Measurements from ENCODE around the gene KCNH1.

The KCNH1 gene

GRCh38 chr1:210764536-210764935 is 369.4 kb downstream of the KCNH1 start:
- Histone ChIP-seq H2AFZ (ENCODE audit: low read depth, low read length) (no peak overlapping the region), H3K9ac (ENCODE audit: low read length) (no peak overlapping the region), H3K27me3 (ENCODE audit: low read depth, low read length) (peaks cover 5% of the 10 kb centered on the region; the same call in 1 of the 2 replicates), H3K4me3 (ENCODE audit: low read length) (no peak overlapping the region), H3K79me2 (ENCODE audit: low read length) (no peaks in the 10 kb centered on the region), H3K36me3 (replicated peaks; ENCODE audit: low read depth, low read length) (no peaks in the 10 kb centered on the region), H3K4me2 (ENCODE audit: low read length) (no peak overlapping the region), H4K20me1 (ENCODE audit: insufficient read depth, low read length) (no peaks in the 10 kb centered on the region), H3K27ac (ENCODE audit: low read length) (no peak overlapping the region), H3K9me3 (ENCODE audit: insufficient read depth, low read length) (no peaks in the 10 kb centered on the region), H3K4me1 (ENCODE audit: low read length) (no peaks in the 10 kb centered on the region)
- no peak for TF ChIP-seq EZH2phosphoT487 (IDR thresholded peaks at IDR 0.05; ENCODE audit: low read depth)
- TF ChIP-seq CTCF (IDR thresholded peaks at IDR 0.05; ENCODE audit: low read depth, low read length): no peak

GRCh38 chr1:210758761-210759160 is 375.2 kb downstream of the KCNH1 start:
- H2AFZ ChIP-seq (ENCODE audit: low read depth, low read length): no peak overlapping the region
- peaks cover 5% of the 10 kb centered on the region; the same call in 1 of the 2 replicates for H3K27me3 ChIP-seq (ENCODE audit: low read depth, low read length)
- no peaks in the 10 kb centered on the region for H3K9me3 ChIP-seq (ENCODE audit: insufficient read depth, low read length)
- H3K4me2 ChIP-seq (ENCODE audit: low read length): no peak overlapping the region
- H3K27ac ChIP-seq (ENCODE audit: low read length): no peak overlapping the region
- no peak for TF ChIP-seq EZH2phosphoT487 (IDR thresholded peaks at IDR 0.05; ENCODE audit: low read depth)
- TF ChIP-seq CTCF (IDR thresholded peaks at IDR 0.05; ENCODE audit: low read depth, low read length): no peak
- H3K79me2 ChIP-seq (ENCODE audit: low read length): no peaks in the 10 kb centered on the region
- 0 out of 2 replicates have a peak, but pooled peaks cover 3% of the 10 kb centered on the region for H3K4me1 ChIP-seq (ENCODE audit: low read length)
- no peaks in the 10 kb centered on the region for H4K20me1 ChIP-seq (ENCODE audit: insufficient read depth, low read length)
- no peak overlapping the region for H3K9ac ChIP-seq (ENCODE audit: low read length)
- H3K4me3 ChIP-seq (ENCODE audit: low read length): no peak overlapping the region
- H3K36me3 ChIP-seq (replicated peaks; ENCODE audit: low read depth, low read length): no peaks in the 10 kb centered on the region

- no peak overlapping the region for H3K9ac ChIP-seq (ENCODE audit: low read length)
- no peak overlapping the region for H3K4me3 ChIP-seq (ENCODE audit: low read length)
- H4K20me1 ChIP-seq (ENCODE audit: insufficient read depth, low read length): no peaks in the 10 kb centered on the region
- no peaks in the 10 kb centered on the region for H3K36me3 ChIP-seq (replicated peaks; ENCODE audit: low read depth, low read length)
- TF ChIP-seq CTCF (IDR thresholded peaks at IDR 0.05; ENCODE audit: low read depth, low read length) (no peak), EZH2phosphoT487 (IDR thresholded peaks at IDR 0.05; ENCODE audit: low read depth) (no peak)
- peaks cover 5% of the 10 kb centered on the region; the same call in 1 of the 2 replicates for H3K27me3 ChIP-seq (ENCODE audit: low read depth, low read length)
- no peak overlapping the region for H3K4me2 ChIP-seq (ENCODE audit: low read length)
- no peak overlapping the region for H2AFZ ChIP-seq (ENCODE audit: low read depth, low read length)
- 0 out of 2 replicates have a peak, but pooled peaks cover 3% of the 10 kb centered on the region for H3K4me1 ChIP-seq (ENCODE audit: low read length)
- H3K9me3 ChIP-seq (ENCODE audit: insufficient read depth, low read length): no peaks in the 10 kb centered on the region
- H3K79me2 ChIP-seq (ENCODE audit: low read length): no peaks in the 10 kb centered on the region
- no peak overlapping the region for H3K27ac ChIP-seq (ENCODE audit: low read length)
These were observed 375.7 kb downstream of the KCNH1 start for GRCh38 chr1:210758261-210758660.

GRCh38 chr1:210757677-210758076 is 376.3 kb downstream of the KCNH1 start:
- H3K27me3 ChIP-seq (ENCODE audit: low read depth, low read length): peaks cover under 1% of the 10 kb centered on the region; the same call in 1 of the 2 replicates
- H3K79me2 ChIP-seq (ENCODE audit: low read length): no peaks in the 10 kb centered on the region
- H3K4me2 ChIP-seq (ENCODE audit: low read length): no peak overlapping the region
- TF ChIP-seq CTCF (IDR thresholded peaks at IDR 0.05; ENCODE audit: low read depth, low read length) (no peak), EZH2phosphoT487 (IDR thresholded peaks at IDR 0.05; ENCODE audit: low read depth) (no peak)
- no peak overlapping the region for H3K9ac ChIP-seq (ENCODE audit: low read length)
- H3K4me1 ChIP-seq (ENCODE audit: low read length): 0 out of 2 replicates have a peak, but pooled peaks cover 3% of the 10 kb centered on the region
- no peak overlapping the region for H3K27ac ChIP-seq (ENCODE audit: low read length)
- no peaks in the 10 kb centered on the region for H3K9me3 ChIP-seq (ENCODE audit: insufficient read depth, low read length)
- no peaks in the 10 kb centered on the region for H4K20me1 ChIP-seq (ENCODE audit: insufficient read depth, low read length)
- H2AFZ ChIP-seq (ENCODE audit: low read depth, low read length): no peak overlapping the region
- no peaks in the 10 kb centered on the region for H3K36me3 ChIP-seq (replicated peaks; ENCODE audit: low read depth, low read length)
- H3K4me3 ChIP-seq (ENCODE audit: low read length): no peak overlapping the region

Measured in OCI-LY3 (cell line).